KMS-11 (cell line): ENCODE results near the gene RBFOX2.

Source experiments
- H2AFZ ChIP-seq: fragments of 200-600 bp; sonication (generic); 2 replicates; pipeline ENCODE4 v1.6.1; 2016; ENCODE audit warnings: antibody characterized with exemption, mixed run types, low read depth
- H3K27ac ChIP-seq: fragments of 200-600 bp; sonication (generic); 2 replicates; pipeline ENCODE4 v1.6.1; 2016; ENCODE audit warnings: mild to moderate bottlenecking, mixed run types
- H3K27me3 ChIP-seq: fragments of 200-600 bp; sonication (generic); 2 replicates; pipeline ENCODE4 v1.6.1; 2017; ENCODE audit warnings: mild to moderate bottlenecking, low read depth, mixed run types, moderate library complexity; ENCODE audit not compliant: insufficient read depth
- H3K36me3 ChIP-seq: fragments of 200-600 bp; sonication (generic); 2 replicates; pipeline ENCODE4 v1.6.1; 2017; ENCODE audit warnings: mild to moderate bottlenecking, mixed run types; ENCODE audit not compliant: insufficient read depth
- H3K4me1 ChIP-seq: fragments of 200-600 bp; sonication (generic); 2 replicates; pipeline ENCODE4 v1.6.1; 2016; ENCODE audit warnings: mild to moderate bottlenecking, low read depth, mixed run types; ENCODE audit not compliant: poor library complexity, severe bottlenecking
- H3K4me2 ChIP-seq: fragments of 200-600 bp; sonication (generic); 2 replicates; pipeline ENCODE4 v1.7.0; 2016; ENCODE audit warnings: mild to moderate bottlenecking, mixed run types
- H3K4me3 ChIP-seq: fragments of 200-600 bp; sonication (generic); IDR thresholded peaks from 2 replicates; pipeline ENCODE4 v1.6.1; 2017; ENCODE audit warnings: low read depth, low read length, mixed read lengths; ENCODE audit not compliant: insufficient read depth
- H3K79me2 ChIP-seq: fragments of 200-600 bp; sonication (generic); 2 replicates; pipeline ENCODE4 v1.6.1; 2016; ENCODE audit warnings: low read depth, mixed run types; ENCODE audit not compliant: insufficient read depth
- H3K9ac ChIP-seq: fragments of 200-600 bp; sonication (generic); 2 replicates; pipeline ENCODE4 v1.6.1; 2016; ENCODE audit warnings: mild to moderate bottlenecking, mixed run types
- H4K20me1 ChIP-seq: fragments of 200-600 bp; sonication (generic); 2 replicates; pipeline ENCODE4 v1.6.1; 2016; ENCODE audit warnings: mild to moderate bottlenecking, mixed run types; ENCODE audit not compliant: insufficient read depth
- CTCF ChIP-seq: fragments of 200-600 bp; sonication (generic); conservative IDR thresholded peaks from 2 replicates; pipeline ENCODE4 v1.6.1; 2017; ENCODE audit warnings: low read depth, mild to moderate bottlenecking, antibody characterized with exemption, low read length, moderate library complexity, mixed read lengths

RBFOX2 gene

GRCh38 chr22:35777335-35777975 is 251.2 kb downstream of the RBFOX2 start:
- Histone ChIP-seq H3K27me3 (no peaks in the 10 kb centered on the region), H3K79me2 (no peaks in the 10 kb centered on the region), H3K4me1 (no peaks in the 10 kb centered on the region), H3K4me2 (no peak overlapping the region), H4K20me1 (no peaks in the 10 kb centered on the region), H3K36me3 (no peaks in the 10 kb centered on the region), H3K9ac (no peak overlapping the region), H3K27ac (no peak overlapping the region), H3K4me3 (no peak overlapping the region), H2AFZ (no peak overlapping the region)
- TF ChIP-seq CTCF = no peak

- H3K27ac ChIP-seq = no peak overlapping the region
- no peak overlapping the region for H3K9ac ChIP-seq
- H3K4me1 ChIP-seq = no peaks in the 10 kb centered on the region
- H3K4me3 ChIP-seq = no peak overlapping the region
- no peak overlapping the region for H3K4me2 ChIP-seq
- no peaks in the 10 kb centered on the region for H3K79me2 ChIP-seq
- H4K20me1 ChIP-seq = no peaks in the 10 kb centered on the region
- H3K36me3 ChIP-seq = no peaks in the 10 kb centered on the region
- no peaks in the 10 kb centered on the region for H3K27me3 ChIP-seq
- H2AFZ ChIP-seq = no peak overlapping the region
- no peak for TF ChIP-seq CTCF
Observed at GRCh38 chr22:35775339-35775738, 253.3 kb downstream of the RBFOX2 start.

DNA sequence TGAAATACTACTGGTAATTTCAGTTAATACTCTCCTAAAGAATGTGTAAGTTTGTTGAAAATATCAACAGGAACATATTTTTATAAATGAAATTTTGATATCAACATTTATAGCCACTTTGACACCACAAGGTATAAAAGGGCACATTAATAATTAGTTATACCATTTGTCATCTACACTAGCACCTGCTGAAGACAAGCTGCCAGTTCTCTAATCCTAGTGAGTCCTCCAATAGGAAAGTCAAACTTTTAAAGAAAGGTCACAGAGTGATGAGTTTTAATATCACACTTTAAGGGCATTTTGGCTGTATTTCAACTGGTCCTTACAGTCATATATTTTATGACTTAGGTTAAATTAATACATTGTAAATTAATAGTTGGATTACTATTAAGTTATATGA is 258.6 kb downstream of the RBFOX2 start:
- no peak overlapping the region for H2AFZ ChIP-seq
- no peaks in the 10 kb centered on the region for H3K4me1 ChIP-seq
- H3K4me2 ChIP-seq = no peak overlapping the region
- no peak overlapping the region for H3K4me3 ChIP-seq
- H3K9ac ChIP-seq = no peak overlapping the region
- TF ChIP-seq CTCF = no peak
- no peaks in the 10 kb centered on the region for H3K79me2 ChIP-seq
- H3K27me3 ChIP-seq = no peaks in the 10 kb centered on the region
- H3K36me3 ChIP-seq = no peaks in the 10 kb centered on the region
- H3K27ac ChIP-seq = no peak overlapping the region
- H4K20me1 ChIP-seq = no peaks in the 10 kb centered on the region

DNA sequence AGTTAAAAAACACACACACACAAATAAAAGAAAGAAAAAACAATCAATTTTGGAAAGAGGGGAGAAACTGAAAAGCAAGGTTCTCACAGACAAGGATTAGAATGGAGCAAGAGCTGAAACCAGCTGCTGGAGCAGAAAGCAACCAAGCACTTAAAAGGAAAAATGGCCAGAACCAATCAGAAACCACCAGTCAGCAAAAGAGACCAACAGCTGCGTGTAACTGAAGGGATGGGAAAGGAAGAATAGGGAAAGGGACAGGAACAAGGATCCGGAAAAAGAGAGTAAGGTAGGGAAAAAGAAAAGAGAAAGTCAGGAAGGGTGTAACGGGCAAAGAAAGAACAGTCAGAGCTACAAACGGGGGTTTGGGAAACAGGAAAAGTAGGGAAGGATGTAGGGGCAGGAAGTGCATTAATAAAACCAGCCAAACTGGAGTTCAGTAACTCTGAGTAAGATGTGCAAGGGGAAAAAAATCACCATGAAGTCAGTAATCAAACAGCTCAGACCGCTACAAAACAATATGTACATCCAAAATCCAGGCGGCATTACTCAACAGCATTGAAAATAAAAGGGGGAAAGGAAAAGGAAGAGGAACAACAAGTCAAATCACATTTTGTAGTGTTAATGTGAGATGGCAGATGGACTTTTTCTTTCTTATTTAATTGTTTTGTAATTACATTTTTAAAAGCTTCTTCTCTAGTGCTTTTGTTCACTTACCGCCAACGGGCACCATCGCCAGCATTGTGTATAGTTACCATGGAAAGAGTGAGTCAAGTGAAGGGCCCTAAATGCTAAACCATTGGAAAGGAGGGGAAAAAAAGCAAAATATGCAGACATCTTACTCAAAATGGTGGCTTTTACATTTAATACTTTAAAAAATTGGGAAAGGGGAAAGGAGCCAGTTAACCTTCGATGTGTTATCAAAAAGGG is 261.7 kb downstream of the RBFOX2 start:
- no peaks in the 10 kb centered on the region for H4K20me1 ChIP-seq
- no peak for TF ChIP-seq CTCF
- no peak overlapping the region for H3K4me2 ChIP-seq
- H2AFZ ChIP-seq = no peak overlapping the region
- H3K4me1 ChIP-seq = no peaks in the 10 kb centered on the region
- no peak overlapping the region for H3K27ac ChIP-seq
- no peaks in the 10 kb centered on the region for H3K79me2 ChIP-seq
- no peaks in the 10 kb centered on the region for H3K27me3 ChIP-seq
- H3K4me3 ChIP-seq = no peak overlapping the region
- H3K36me3 ChIP-seq = no peaks in the 10 kb centered on the region
- no peak overlapping the region for H3K9ac ChIP-seq
